ENCODE data around the gene SLC2A4RG. TPM values are rescaled to one million over a fixed set of nuclear protein-coding genes. Genes with fewer than 3 reads are reported as not detected.

The SLC2A4RG gene
- total RNA-seq, 1 experiment from 2014 or later, result 121 TPM

DNA sequence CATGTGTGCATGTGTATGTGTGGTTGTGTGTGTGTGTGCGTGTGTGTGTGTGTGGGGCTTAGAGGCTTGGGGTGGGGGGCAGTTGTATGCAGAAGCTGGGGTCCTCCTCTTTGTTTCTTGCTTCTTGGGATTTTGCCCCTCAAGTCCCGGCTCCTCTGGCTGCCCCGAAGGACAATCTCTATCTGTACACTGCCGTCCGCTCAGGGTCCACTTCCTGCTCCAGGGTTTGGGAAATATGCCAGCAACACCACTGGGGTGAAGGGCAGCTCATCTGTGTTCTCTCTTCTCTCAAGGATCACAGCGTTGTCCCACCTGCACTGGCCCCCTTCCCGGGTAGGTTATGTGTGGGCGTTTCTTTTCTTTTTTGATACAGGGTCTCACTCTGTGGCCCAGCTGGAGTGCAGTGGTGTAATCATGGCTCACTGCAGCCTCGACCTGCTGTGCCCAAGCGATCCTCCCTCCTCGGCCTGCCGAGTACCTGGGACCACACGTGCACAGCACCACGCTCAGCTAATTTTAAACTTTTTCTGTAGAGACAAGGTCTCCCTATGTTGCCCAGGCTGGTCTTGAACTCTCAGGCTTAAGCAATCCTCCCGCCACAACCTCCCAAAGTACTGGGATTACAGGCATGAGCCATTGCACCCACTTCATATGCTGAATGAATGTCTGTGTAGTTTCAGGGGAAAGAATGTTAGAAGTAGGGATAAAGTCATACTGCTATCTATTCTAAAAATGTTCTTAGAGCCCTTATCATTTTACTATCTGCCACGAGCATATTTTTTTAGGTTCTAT is 25.7 kb downstream of the SLC2A4RG start:
- no peak for DNase-seq (ENCODE audit: low read depth, low spot score)
- CTCF ChIA-PET, result interaction anchor here (1.0 kb wide), 1 partner anchor 21 kb away, joined by 3 read pairs; no protein-coding TSS in a partner anchor
- H3K27ac ChIP-seq (ENCODE audit: low read depth, low read length), result no peak overlapping the region

More for the DNA sequence above, 25.7 kb downstream of the SLC2A4RG start:
- BruUV-seq (replicated peaks), result no TSS peak
- no peaks in the 10 kb centered on the region for H3K9me2 ChIP-seq (ENCODE audit: insufficient read depth)
- intact Hi-C loops (cut with micrococcal nuclease), result no loop called here
- no peaks in the 10 kb centered on the region for H4K20me1 ChIP-seq (ENCODE audit: insufficient read depth)
- H2AFZ ChIP-seq (ENCODE audit: low read depth, low read length, poor library complexity, severe bottlenecking), result no peak overlapping the region
- ATAC-seq, result no peak
- H3K79me2 ChIP-seq (ENCODE audit: insufficient read depth, low read length), result no peaks in the 10 kb centered on the region
- H3K9ac ChIP-seq (ENCODE audit: low read length), result no peak overlapping the region
- H3K4me2 ChIP-seq (ENCODE audit: low read length), result no peak overlapping the region
- ChIA-PET RAD21 (ENCODE audit: low non-redundant PET in 1 of 2, low total read pairs in 2 of 2, uncharacterized antibody in 2 of 2, unreplicated experiment in 2 of 2) (interaction anchor here in 1 of 2 experiments (0.7 kb wide), 1 partner anchor 27 kb away, joined by 3 read pairs; no protein-coding TSS in a partner anchor), POLR2A (no interaction called here)
- H3K9me3 ChIP-seq (ENCODE audit: control insufficient read depth in 1 of 2, insufficient read depth in 1 of 2, low read depth in 1 of 2, low read length in 2 of 2), result no peaks in the 10 kb centered on the region
- H3K36me3 ChIP-seq (ENCODE audit: control insufficient read depth in 1 of 2, insufficient read depth in 2 of 2, low read length in 2 of 2), result no peaks in the 10 kb centered on the region
- no peak overlapping the region for H3K4me3 ChIP-seq (replicated peaks in 1 of 2; ENCODE audit: low read depth in 1 of 2, low read length in 2 of 2)
- no peaks in the 10 kb centered on the region for H3K4me1 ChIP-seq (ENCODE audit: control insufficient read depth in 1 of 2, insufficient read depth in 2 of 2, low read length in 2 of 2)
- H3K27me3 ChIP-seq (ENCODE audit: insufficient read depth, low read length), result no peaks in the 10 kb centered on the region
- TF ChIP-seq TCF7L2 (IDR thresholded peaks at IDR 0.05; ENCODE audit: borderline replicate concordance, extremely low read depth, insufficient read depth, insufficient read length) (no peak), JUND (IDR thresholded peaks at IDR 0.05) (no peak), CEBPB (IDR thresholded peaks at IDR 0.05; ENCODE audit: low read depth) (no peak), POLR2AphosphoS5 (IDR thresholded peaks at IDR 0.05; ENCODE audit: low read depth, low read length) (no peak), SIN3A (IDR thresholded peaks at IDR 0.05; ENCODE audit: low read depth) (no peak), EZH2phosphoT487 (IDR thresholded peaks at IDR 0.05; ENCODE audit: borderline replicate concordance) (no peak), CBX3 (IDR thresholded peaks at IDR 0.05; ENCODE audit: low read depth) (no peak), FOSL1 (IDR thresholded peaks at IDR 0.05; ENCODE audit: low read depth) (no peak), EZH2 (IDR thresholded peaks at IDR 0.05) (no peak), POLR2A (IDR thresholded peaks at IDR 0.05; ENCODE audit: borderline replicate concordance, extremely low read depth, insufficient read depth, insufficient read length) (no peak)
- TF ChIP-seq, protein P1, sequence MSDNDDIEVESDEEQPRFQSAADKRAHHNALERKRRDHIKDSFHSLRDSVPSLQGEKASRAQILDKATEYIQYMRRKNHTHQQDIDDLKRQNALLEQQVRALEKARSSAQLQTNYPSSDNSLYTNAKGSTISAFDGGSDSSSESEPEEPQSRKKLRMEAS (IDR thresholded peaks at IDR 0.05), result no peak
- TF ChIP-seq, protein P2, sequence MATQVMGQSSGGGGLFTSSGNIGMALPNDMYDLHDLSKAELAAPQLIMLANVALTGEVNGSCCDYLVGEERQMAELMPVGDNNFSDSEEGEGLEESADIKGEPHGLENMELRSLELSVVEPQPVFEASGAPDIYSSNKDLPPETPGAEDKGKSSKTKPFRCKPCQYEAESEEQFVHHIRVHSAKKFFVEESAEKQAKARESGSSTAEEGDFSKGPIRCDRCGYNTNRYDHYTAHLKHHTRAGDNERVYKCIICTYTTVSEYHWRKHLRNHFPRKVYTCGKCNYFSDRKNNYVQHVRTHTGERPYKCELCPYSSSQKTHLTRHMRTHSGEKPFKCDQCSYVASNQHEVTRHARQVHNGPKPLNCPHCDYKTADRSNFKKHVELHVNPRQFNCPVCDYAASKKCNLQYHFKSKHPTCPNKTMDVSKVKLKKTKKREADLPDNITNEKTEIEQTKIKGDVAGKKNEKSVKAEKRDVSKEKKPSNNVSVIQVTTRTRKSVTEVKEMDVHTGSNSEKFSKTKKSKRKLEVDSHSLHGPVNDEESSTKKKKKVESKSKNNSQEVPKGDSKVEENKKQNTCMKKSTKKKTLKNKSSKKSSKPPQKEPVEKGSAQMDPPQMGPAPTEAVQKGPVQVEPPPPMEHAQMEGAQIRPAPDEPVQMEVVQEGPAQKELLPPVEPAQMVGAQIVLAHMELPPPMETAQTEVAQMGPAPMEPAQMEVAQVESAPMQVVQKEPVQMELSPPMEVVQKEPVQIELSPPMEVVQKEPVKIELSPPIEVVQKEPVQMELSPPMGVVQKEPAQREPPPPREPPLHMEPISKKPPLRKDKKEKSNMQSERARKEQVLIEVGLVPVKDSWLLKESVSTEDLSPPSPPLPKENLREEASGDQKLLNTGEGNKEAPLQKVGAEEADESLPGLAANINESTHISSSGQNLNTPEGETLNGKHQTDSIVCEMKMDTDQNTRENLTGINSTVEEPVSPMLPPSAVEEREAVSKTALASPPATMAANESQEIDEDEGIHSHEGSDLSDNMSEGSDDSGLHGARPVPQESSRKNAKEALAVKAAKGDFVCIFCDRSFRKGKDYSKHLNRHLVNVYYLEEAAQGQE (IDR thresholded peaks at IDR 0.05; ENCODE audit: low read depth), result no peak
- TF ChIP-seq, protein P3, sequence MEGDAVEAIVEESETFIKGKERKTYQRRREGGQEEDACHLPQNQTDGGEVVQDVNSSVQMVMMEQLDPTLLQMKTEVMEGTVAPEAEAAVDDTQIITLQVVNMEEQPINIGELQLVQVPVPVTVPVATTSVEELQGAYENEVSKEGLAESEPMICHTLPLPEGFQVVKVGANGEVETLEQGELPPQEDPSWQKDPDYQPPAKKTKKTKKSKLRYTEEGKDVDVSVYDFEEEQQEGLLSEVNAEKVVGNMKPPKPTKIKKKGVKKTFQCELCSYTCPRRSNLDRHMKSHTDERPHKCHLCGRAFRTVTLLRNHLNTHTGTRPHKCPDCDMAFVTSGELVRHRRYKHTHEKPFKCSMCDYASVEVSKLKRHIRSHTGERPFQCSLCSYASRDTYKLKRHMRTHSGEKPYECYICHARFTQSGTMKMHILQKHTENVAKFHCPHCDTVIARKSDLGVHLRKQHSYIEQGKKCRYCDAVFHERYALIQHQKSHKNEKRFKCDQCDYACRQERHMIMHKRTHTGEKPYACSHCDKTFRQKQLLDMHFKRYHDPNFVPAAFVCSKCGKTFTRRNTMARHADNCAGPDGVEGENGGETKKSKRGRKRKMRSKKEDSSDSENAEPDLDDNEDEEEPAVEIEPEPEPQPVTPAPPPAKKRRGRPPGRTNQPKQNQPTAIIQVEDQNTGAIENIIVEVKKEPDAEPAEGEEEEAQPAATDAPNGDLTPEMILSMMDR (IDR thresholded peaks at IDR 0.05 in 2 of 3, conservative IDR thresholded peaks at IDR 0.05 in 1 of 3; ENCODE audit: borderline replicate concordance in 1 of 3, insufficient read depth in 1 of 3, low read depth in 2 of 3, low read length in 2 of 3), result no peak

Data from HCT116 (cell line).